Measurements from ENCODE around the gene HCFC2.

The HCFC2 gene

DNA sequence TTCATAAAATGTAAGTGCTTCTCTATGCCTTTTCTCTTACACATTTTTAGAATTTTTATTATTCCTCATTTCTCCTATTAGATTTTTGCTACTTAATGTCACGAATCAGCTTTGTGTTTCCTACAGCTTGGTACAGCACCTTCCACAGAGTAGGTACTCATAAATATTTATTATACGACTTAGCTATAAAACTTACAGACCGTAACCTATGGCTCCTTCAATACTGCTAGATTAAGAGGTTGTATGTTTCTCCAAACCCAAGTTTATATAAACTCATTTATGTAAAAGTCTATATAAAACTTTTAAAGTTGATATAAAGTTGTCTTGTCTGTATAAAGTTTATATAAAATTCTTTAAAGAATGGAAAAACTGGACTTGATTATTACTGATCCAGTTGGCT lies 62.2 kb downstream of the HCFC2 start:
- no peak for DNase-seq

DNA sequence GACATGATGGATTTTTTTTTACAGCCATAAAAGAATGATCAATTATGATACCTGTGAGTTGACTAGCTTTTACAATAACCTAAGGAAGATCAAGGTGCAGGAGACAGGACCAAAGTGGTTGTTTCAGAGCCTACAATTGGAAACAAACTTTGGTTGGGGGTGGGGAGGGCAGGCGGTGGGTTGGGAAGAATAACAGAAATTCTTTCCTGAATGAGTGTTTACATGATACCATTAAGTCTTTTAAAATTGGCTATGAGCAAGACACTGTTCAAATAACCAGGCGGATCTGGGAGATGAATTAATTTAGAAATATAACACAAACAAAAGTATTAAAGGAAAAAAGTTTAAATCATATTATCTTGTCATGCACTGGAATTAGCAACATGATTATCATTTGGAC lies 66.4 kb downstream of the HCFC2 start:
- no peak for DNase-seq

- no peak for DNase-seq
Observed at GRCh38 chr12:104131609-104132008, 67.3 kb downstream of the HCFC2 start.

- no peak for DNase-seq
Observed at GRCh38 chr12:104132351-104132956, 68.1 kb downstream of the HCFC2 start.

DNA sequence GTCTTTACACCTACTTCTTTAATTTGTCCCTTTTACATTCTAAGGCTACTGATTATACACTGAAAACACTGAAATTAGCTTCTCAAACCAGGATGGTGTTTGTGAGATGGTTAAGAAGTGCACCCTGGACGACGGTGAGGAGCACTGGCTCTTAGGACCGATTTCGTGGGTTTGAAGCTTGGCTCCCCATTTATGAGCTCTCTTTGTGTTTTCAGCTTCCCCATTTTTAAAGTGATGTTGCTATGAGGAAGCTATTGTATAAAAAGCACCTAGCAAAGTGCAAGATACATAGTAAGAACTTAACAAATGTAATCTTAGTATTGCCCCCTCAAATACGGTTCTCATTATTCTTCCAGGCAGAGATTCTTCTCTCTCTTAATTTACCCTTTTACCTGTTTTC lies 69.0 kb downstream of the HCFC2 start:
- DNase-seq = no peak

- no peak for DNase-seq
Observed at GRCh38 chr12:104133866-104134265, 69.5 kb downstream of the HCFC2 start.

DNA sequence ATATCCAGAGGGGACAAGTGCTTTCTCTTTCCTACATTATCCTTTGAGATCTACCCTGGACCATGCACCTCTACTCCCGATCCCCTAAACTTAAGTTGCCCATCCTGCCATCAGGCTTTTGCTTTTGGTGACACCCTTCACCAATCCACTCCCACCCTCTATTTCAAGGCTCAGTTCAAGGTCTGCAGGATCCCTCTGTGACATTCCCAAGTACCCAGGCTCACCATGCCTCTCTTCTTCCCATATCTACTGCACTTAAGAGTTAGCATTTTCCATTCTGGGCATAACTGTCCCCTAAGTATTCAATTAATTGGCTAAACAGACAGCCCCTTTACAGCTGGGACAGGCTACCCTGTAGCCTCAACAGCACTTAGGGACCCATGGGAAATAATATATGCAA lies 70.6 kb downstream of the HCFC2 start:
- DNase-seq = no peak

DNA sequence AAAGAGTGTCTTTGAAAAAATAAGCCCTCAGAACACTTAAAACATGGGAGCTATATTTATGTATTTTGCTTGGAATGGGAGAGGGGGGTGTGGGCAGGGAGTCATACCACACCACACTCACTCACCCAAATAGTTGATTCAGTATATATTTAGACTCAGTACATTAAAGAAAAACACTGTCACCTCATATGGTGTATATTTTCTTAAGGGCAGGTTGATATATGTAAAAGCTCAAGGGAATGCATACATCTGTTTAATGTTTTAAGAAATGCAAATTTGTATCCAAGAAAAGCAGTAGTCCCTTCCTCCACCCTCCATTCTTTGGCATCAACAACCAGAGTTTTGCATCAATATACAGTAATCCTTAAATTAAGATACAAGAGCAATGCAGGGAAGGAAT lies 72.2 kb downstream of the HCFC2 start:
- DNase-seq = no peak

DNA sequence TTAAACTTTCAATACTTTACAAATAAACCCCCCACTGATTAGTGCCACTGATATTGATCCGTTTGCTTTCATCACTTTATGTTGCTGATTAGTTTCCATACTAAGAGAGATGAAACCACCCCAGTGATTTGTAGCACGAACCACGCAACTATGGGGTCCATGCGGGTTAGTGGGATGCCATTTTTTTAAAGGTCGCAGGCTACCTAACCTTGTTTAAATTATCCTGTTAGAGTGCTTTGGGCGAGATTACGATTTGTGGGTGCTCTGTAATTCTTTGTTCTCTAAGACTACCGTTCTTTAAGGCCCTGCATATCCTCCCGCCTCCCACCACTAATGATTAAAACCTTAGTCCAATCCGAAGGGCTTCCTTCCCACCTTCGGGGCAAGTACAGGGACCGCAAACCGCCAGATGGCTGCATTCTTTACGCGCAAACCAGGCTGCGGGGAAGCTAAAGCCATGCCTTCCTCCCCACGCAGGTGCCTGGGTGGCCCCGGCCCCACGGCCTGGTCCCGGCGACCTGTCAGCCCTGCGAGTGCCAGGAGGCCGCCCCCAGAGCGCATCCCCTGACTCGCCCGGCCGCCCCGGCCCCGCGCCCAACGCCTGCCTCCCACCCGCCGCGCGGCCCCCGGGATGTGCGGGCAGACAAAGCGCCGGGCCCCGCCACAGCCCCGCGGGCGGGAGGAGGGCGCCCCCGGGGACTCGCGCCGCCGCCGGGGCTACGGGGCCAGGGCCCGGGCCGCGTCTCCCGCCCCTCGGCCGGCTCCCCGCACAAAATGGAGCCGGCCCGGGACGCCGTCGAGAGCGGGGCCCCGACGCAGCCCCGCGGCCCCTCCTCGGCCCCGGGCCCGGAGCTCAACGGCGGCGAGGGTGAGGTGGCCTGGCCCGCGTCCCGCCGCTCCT lies 72.9 kb downstream of the HCFC2 start:
- DNase-seq = no peak

GRCh38 chr12:104137902-104138796 lies 73.8 kb downstream of the HCFC2 start, which contains the start of gene NFYB:
NFYB (minus strand) TSS chr12:104138210; CDS start chr12:104135453, 2,757 bp downstream.
- peak; percentile 83 for DNase-seq

GRCh38 chr12:104138797-104139152 lies 74.4 kb downstream of the HCFC2 start:
- no peak for DNase-seq

- no peak for DNase-seq
Observed at GRCh38 chr12:104142543-104142942, 78.2 kb downstream of the HCFC2 start.

GRCh38 chr12:104143002-104143401 lies 78.7 kb downstream of the HCFC2 start:
- DNase-seq = no peak

DNA sequence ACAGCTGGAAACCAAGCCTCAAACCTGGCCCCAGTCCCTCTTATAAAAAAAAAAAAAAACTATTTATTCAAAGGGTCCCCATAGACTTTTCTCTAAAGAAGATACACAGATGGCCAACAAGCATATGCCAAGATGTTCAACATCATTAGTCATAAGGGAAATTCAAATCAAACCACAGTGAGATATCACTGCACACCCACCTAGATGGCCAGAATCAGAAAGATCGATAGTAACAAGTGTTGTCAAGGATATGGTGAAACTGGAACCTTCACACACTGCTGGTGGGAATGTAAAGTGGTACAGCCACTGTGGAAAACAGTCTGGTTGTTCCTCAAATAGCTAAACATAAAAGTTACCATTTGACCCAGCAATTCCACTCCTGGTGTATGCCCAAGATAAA lies 79.6 kb downstream of the HCFC2 start:
- no peak for DNase-seq

GRCh38 chr12:104147346-104147745 lies 83.0 kb downstream of the HCFC2 start:
- no peak for DNase-seq

DNA sequence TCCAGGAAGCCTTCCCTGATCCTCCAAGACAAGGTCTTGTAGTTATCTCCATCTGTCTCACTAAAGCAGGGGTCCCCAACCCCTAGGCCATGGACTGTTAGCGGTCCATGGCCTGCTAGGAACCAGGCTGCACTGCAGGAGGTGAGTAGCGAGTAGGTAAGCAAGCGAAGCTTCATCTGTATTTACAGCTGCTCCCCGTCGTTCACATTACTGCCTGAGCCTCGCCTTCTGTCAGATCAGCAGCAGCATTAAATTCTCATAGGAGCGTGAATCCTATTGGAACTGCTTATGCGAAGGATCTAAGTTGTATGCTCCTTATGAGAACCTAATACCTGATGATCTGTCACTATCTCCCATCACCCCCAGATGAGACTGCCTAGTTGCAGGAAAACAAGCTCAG lies 86.1 kb downstream of the HCFC2 start:
- no peak for DNase-seq

GRCh38 chr12:104152685-104153241 lies 88.4 kb downstream of the HCFC2 start:
- DNase-seq = no peak

DNA sequence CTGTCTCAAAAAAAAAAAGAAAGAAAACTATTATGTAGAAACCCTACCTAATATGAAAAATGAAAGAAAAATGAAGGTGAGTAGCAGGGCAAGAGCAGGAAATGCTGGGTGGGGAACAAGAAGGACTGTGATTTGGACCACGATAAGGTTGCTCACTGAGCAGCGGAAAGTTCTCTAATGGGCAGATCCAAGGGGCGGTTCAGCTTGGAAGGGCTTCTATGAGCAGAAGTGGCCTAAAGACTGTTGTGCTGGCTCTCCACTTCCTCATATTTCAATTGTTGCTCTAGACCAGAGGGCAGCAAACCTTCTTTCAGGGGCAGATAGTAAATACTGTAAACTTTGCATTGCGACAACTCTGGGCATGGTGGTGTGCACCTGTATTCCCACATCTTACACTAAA lies 90.0 kb downstream of the HCFC2 start:
- no peak for DNase-seq

GRCh38 chr12:104154806-104155205 lies 90.5 kb downstream of the HCFC2 start:
- no peak for DNase-seq
